ENCODE data around the gene ACOT11. TPM values are rescaled to one million over a fixed set of nuclear protein-coding genes. Genes with fewer than 3 reads are reported as not detected.

Gene ACOT11
- total RNA-seq, 1 donor from 2014 or later: 64.8 TPM

DNA sequence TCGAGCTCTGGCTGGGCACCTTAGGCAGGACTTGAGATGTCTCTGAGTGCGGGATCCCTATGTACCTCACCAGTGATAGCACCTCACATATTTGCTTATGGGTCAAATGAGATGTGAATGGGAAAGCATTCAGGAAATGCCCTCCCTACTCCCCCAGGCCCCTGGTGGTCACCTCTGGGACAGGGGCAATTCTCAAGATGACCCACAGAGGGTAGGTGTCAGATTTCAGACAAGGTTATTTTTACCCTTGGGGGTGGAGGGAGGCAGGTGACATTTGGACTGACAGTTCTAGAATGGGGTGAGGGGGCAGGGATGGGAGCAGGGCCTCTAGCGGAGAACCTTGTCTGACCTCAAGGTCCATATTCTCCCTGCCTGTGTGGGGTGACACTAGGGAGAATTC lies 27.1 kb downstream of the ACOT11 start:
- no peak for DNase-seq
- peaks cover 93% of the 10 kb centered on the region for H3K4me1 ChIP-seq
- peak overlapping the region; percentile 89 for H3K27ac ChIP-seq (replicated peaks)

DNA sequence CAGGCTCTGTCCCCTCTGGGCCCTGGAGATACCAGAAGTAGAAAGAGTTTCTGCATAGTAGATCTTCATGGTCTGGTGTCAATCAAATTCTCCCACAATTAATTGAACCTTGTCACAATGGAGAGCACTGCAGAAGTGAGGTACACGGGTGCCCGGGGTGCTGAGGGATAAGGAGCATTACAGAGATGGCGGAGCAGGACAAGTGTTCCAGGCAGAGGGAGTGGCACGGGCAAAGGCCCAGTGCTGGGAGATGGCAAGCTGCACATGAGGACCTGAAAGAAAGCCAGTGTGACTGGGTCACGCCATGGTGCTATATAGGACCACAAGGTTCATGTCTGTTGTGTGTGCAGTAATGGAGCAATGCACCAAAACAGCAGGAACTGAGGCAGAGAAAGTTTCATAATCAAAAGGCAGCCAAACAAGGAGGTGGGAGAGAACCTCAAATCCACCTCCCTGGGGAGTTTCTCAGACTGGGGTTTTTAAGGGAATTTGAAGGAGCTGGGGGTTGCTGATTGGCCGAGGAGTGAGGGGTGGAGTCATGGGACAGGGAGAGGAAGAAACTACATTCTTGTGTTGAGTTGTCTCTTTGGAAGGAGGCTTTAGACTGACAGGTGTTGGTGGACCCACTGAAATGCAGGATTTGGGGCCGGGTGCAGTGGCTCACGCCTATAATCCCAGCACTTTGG lies 27.7 kb downstream of the ACOT11 start:
- Histone ChIP-seq H3K4me3 (no peak overlapping the region), H3K4me1 (peaks cover 93% of the 10 kb centered on the region), H3K27me3 (ENCODE audit: low read depth) (no peaks in the 10 kb centered on the region), H3K36me3 (no peaks in the 10 kb centered on the region), H3K9me3 (replicated peaks) (no peaks in the 10 kb centered on the region), H3K27ac (replicated peaks) (peak overlapping the region; percentile 89)
- TF ChIP-seq CTCF (IDR thresholded peaks at IDR 0.05; ENCODE audit: borderline replicate concordance): no peak
- DNase-seq: no peak
- intact Hi-C loops (cut with micrococcal nuclease): no loop called here

More for the DNA sequence above, 27.1 kb downstream of the ACOT11 start:
- intact Hi-C loops (cut with micrococcal nuclease): no loop called here
- Histone ChIP-seq H3K27me3 (ENCODE audit: low read depth) (no peaks in the 10 kb centered on the region), H3K36me3 (no peaks in the 10 kb centered on the region), H3K4me3 (no peak overlapping the region), H3K9me3 (replicated peaks) (no peaks in the 10 kb centered on the region)
- peak; percentile 57 for TF ChIP-seq CTCF (IDR thresholded peaks at IDR 0.05; ENCODE audit: borderline replicate concordance)

GRCh38 chr1:54577612-54578011 lies 29.6 kb downstream of the ACOT11 start:
- Histone ChIP-seq H3K27me3 (ENCODE audit: low read depth) (no peaks in the 10 kb centered on the region), H3K9me3 (replicated peaks) (no peaks in the 10 kb centered on the region), H3K36me3 (no peaks in the 10 kb centered on the region), H3K4me3 (no peak overlapping the region), H3K27ac (replicated peaks) (peak overlapping the region; percentile 89), H3K4me1 (peaks cover 90% of the 10 kb centered on the region)
- peak; percentile 89 for DNase-seq
- no peak for TF ChIP-seq CTCF (IDR thresholded peaks at IDR 0.05; ENCODE audit: borderline replicate concordance)
- intact Hi-C loops (cut with micrococcal nuclease): no loop called here

DNA sequence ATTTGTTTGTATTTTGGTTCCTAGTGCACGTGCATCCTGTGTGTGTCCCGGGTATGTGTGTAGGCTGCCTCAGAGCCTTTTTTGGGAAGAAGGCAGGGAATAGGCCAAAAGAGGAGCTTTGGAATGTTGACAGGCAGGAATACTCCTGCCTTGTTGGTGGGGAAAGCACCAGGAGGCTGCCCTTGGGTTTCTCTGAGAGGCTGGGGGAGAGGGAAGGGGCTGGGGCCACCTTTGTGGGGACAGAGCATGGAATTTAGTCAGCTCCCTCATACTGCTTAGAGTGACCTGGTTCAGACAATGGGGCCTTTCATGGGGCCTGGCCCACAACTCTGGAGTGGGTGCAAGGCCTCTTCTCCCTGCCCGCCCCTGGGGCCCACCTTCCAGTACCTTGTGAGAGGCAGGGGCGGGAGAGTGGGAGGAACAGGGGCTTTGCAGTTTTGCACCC lies 31.3 kb downstream of the ACOT11 start:
- DNase-seq: no peak
- H3K27me3 ChIP-seq (ENCODE audit: low read depth): no peaks in the 10 kb centered on the region
- no peaks in the 10 kb centered on the region for H3K36me3 ChIP-seq
- H3K27ac ChIP-seq (replicated peaks): peak overlapping the region; percentile 89
- TF ChIP-seq CTCF (IDR thresholded peaks at IDR 0.05; ENCODE audit: borderline replicate concordance): no peak
- no peaks in the 10 kb centered on the region for H3K9me3 ChIP-seq (replicated peaks)
- H3K4me1 ChIP-seq: peaks cover 90% of the 10 kb centered on the region
- intact Hi-C loops (cut with micrococcal nuclease): no loop called here
- H3K4me3 ChIP-seq: no peak overlapping the region

GRCh38 chr1:54580856-54581550 lies 33.0 kb downstream of the ACOT11 start:
- no peak for DNase-seq
- intact Hi-C loops (cut with micrococcal nuclease): no loop called here
- Histone ChIP-seq H3K4me1 (peaks cover 92% of the 10 kb centered on the region), H3K27ac (replicated peaks) (peak overlapping the region; percentile 89), H3K36me3 (no peaks in the 10 kb centered on the region), H3K27me3 (ENCODE audit: low read depth) (no peaks in the 10 kb centered on the region), H3K9me3 (replicated peaks) (no peaks in the 10 kb centered on the region), H3K4me3 (no peak overlapping the region)
- TF ChIP-seq CTCF (IDR thresholded peaks at IDR 0.05; ENCODE audit: borderline replicate concordance): no peak
